IPS-11a (cell line): ENCODE data around the gene PPP1R9A.

ENCODE experiments used
- H3K4me3 ChIP-seq: one replicate; pipeline ENCODE4 v1.5.1; 2013; ENCODE audit warnings: low read depth, low read length, control low read depth

The PPP1R9A gene

GRCh38 chr7:95342029-95342428, 434.6 kb downstream of the PPP1R9A start:
- H3K4me3 ChIP-seq: no peak overlapping the region

GRCh38 chr7:95342642-95343307, 435.4 kb downstream of the PPP1R9A start:
- H3K4me3 ChIP-seq: no peak overlapping the region
